B cell (primary cell): Measurements from ENCODE around the gene UNC13D.
"Not testable (repeated sequence)": the region's sequence is repeated elsewhere in the genome, so short reads cannot be mapped to it uniquely, and the experiment has no call there.

Experiments used
- CTCF ChIP-seq: fragments of 200-600 bp; IDR thresholded peaks from one replicate; pipeline ENCODE4 v1.8.0; 2022; ENCODE audit warnings: antibody characterized with exemption, mild to moderate bottlenecking
- EZH2 ChIP-seq: IDR thresholded peaks from 2 replicates; pipeline ENCODE4 v1.6.1; 2012; ENCODE audit warnings: borderline replicate concordance, low read depth, mild to moderate bottlenecking, moderate library complexity, low read length; ENCODE audit not compliant: insufficient read depth, poor library complexity, severe bottlenecking

DNA sequence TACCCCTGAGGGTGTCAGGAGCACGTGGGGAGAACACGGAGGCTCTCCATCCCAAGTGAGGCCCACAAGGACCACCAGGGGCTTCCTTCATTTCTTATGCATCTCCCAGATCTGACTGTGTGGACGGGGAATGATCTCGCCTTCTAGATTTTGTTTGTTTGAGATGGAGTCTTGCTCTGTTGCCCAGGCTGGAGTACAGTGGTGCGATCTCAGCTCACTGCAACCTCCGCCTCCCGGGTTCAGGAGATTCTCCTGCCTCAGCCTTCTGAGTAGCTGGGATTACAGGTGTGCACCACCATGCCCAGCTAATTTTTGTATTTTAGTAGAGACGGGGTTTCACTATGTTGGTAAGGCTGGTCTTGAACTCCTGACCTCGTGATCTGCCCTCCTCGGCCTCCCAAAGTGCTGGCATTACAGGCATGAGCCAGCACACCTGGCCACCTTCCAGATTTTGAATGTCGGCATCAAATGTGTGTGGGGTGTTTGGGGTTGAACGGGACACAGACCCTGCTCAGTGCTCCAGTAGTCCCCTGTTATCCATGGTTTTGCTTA lies 24.6 kb upstream of the UNC13D start:
- not testable (repeated sequence) for TF ChIP-seq EZH2, CTCF
